ENCODE measurements around the gene ZNF248. TPM values are rescaled to one million over a fixed set of nuclear protein-coding genes. Genes with fewer than 3 reads are reported as not detected.

The ZNF248 gene
- total RNA-seq, 4 donors from 2014 or later: 7.2 to 51.2 (median 26.9) TPM

GRCh38 chr10:37813763-37814162, 43.6 kb downstream of the ZNF248 start:
- TF ChIP-seq CTCF (IDR thresholded peaks at IDR 0.05): no peak
- TF ChIP-seq POLR2A (IDR thresholded peaks at IDR 0.05): no peak
- Histone ChIP-seq H3K36me3 (no peaks in the 10 kb centered on the region), H3K4me1 (no peaks in the 10 kb centered on the region), H3K27ac (no peak overlapping the region), H3K27me3 (no peaks in the 10 kb centered on the region), H3K4me3 (no peak overlapping the region), H3K9me3 (peaks cover 0 to 15% of the 10 kb centered on the region in 2 donors)
- intact Hi-C loops (cut with DNase I; ENCODE audit: low total_unique reads): no loop called here
- DNase-seq: no peak

- Histone ChIP-seq H3K36me3 (no peaks in the 10 kb centered on the region), H3K4me1 (no peaks in the 10 kb centered on the region), H3K4me3 (no peak overlapping the region), H3K27me3 (no peaks in the 10 kb centered on the region), H3K27ac (no peak overlapping the region), H3K9me3 (peaks cover 0 to 15% of the 10 kb centered on the region in 2 donors)
- DNase-seq: no peak
- intact Hi-C loops (cut with DNase I; ENCODE audit: low total_unique reads): no loop called here
- TF ChIP-seq CTCF (IDR thresholded peaks at IDR 0.05) (no peak), POLR2A (IDR thresholded peaks at IDR 0.05) (no peak)
Measured at GRCh38 chr10:37812290-37812689, 45.1 kb downstream of the ZNF248 start.

GRCh38 chr10:37803269-37803668, 54.1 kb downstream of the ZNF248 start:
- Histone ChIP-seq H3K36me3 (no peaks in the 10 kb centered on the region), H3K9me3 (no peaks in the 10 kb centered on the region), H3K4me1 (no peaks in the 10 kb centered on the region), H3K27me3 (no peaks in the 10 kb centered on the region), H3K27ac (no peak overlapping the region), H3K4me3 (no peak overlapping the region)
- TF ChIP-seq CTCF (IDR thresholded peaks at IDR 0.05) (no peak), POLR2A (IDR thresholded peaks at IDR 0.05) (no peak)
- no peak for DNase-seq
- intact Hi-C loops (cut with DNase I; ENCODE audit: low total_unique reads): no loop called here

- H3K27me3 ChIP-seq: no peaks in the 10 kb centered on the region
- TF ChIP-seq CTCF (IDR thresholded peaks at IDR 0.05) (no peak), POLR2A (IDR thresholded peaks at IDR 0.05) (no peak)
- no peaks in the 10 kb centered on the region for H3K4me1 ChIP-seq
- H3K36me3 ChIP-seq: no peaks in the 10 kb centered on the region
- no peak overlapping the region for H3K27ac ChIP-seq
- DNase-seq: no peak
- intact Hi-C loops (cut with DNase I; ENCODE audit: low total_unique reads): no loop called here
- no peaks in the 10 kb centered on the region for H3K9me3 ChIP-seq
- H3K4me3 ChIP-seq: no peak overlapping the region
Measured at GRCh38 chr10:37801557-37801956, 55.9 kb downstream of the ZNF248 start.

- no peak for DNase-seq
- H3K27ac ChIP-seq: no peak overlapping the region
- no peaks in the 10 kb centered on the region for H3K27me3 ChIP-seq
- intact Hi-C loops (cut with DNase I; ENCODE audit: low total_unique reads): no loop called here
- no peak overlapping the region for H3K4me3 ChIP-seq
- no peaks in the 10 kb centered on the region for H3K9me3 ChIP-seq
- no peak for TF ChIP-seq CTCF (IDR thresholded peaks at IDR 0.05)
- TF ChIP-seq POLR2A (IDR thresholded peaks at IDR 0.05): no peak
- H3K4me1 ChIP-seq: no peaks in the 10 kb centered on the region
- no peaks in the 10 kb centered on the region for H3K36me3 ChIP-seq
Measured at GRCh38 chr10:37794305-37794976, 63.0 kb downstream of the ZNF248 start.
